Activated CD4-positive, alpha-beta T cell treated with anti-CD3 and anti-CD28 coated beads, Interleukin-2, amount 10 ng/mL, durations not matched to agents 7 days and 5 days (primary cell): ENCODE measurements around the gene GRM3. TPM values are rescaled to one million over a fixed set of nuclear protein-coding genes. Genes with fewer than 3 reads are reported as not detected.

ENCODE experiments used
- CTCF ChIA-PET: fragments of 350-600 bp; sonication (Branson Sonifier 250); formaldehyde crosslinking; loops from one replicate; lab custom pipeline; 2021; ENCODE audit warnings: antibody characterized with exemption; lab: Charles Lee
- POLR2A ChIA-PET: fragments of 350-600 bp; sonication (Branson Sonifier 250); formaldehyde crosslinking; loops from one replicate; lab custom pipeline; 2021; ENCODE audit warnings: antibody characterized with exemption; lab: Charles Lee
- DNase-seq: peaks from one replicate; pipeline ENCODE4 v3.0.0-alpha.2; 2020
- H3K27ac Mint-ChIP-seq: one replicate; pipeline ENCODE4 v1.8.0; 2021; ENCODE audit warnings: mild to moderate bottlenecking, moderate library complexity, mixed read lengths
- H3K27me3 Mint-ChIP-seq: one replicate; pipeline ENCODE4 v1.8.0; 2021; ENCODE audit warnings: mixed read lengths
- H3K36me3 Mint-ChIP-seq: one replicate; pipeline ENCODE4 v1.8.0; 2021; ENCODE audit warnings: low read depth, mixed read lengths
- H3K4me1 Mint-ChIP-seq: one replicate; pipeline ENCODE4 v1.8.0; 2021; ENCODE audit warnings: mixed read lengths
- H3K4me3 Mint-ChIP-seq: one replicate; pipeline ENCODE4 v1.8.0; 2021; ENCODE audit warnings: mild to moderate bottlenecking, moderate library complexity, mixed read lengths
- H3K9me3 Mint-ChIP-seq: one replicate; pipeline ENCODE4 v1.8.0; 2021; ENCODE audit warnings: mixed read lengths
- total RNA-seq, 2 experiments: library from RNA; stranded (reverse); gene quantifications; one replicate each; pipeline ENCODE4 v1.2.3, GENCODE V29; 2021

The GRM3 gene
- total RNA-seq, 2 experiments from 2014 or later: not detected

- Mint-ChIP-seq H3K27me3 (no peaks in the 10 kb centered on the region), H3K9me3 (no peaks in the 10 kb centered on the region), H3K36me3 (no peaks in the 10 kb centered on the region), H3K4me3 (no peak overlapping the region), H3K4me1 (no peaks in the 10 kb centered on the region), H3K27ac (no peak overlapping the region)
- DNase-seq: no peak
- ChIA-PET POLR2A (no interaction called here), CTCF (no interaction called here)
Observed at GRCh38 chr7:86826948-86827347, 183.2 kb downstream of the GRM3 start.

GRCh38 chr7:86833360-86833759, 189.7 kb downstream of the GRM3 start:
- no peaks in the 10 kb centered on the region for H3K9me3 Mint-ChIP-seq
- H3K4me1 Mint-ChIP-seq: no peaks in the 10 kb centered on the region
- no peak for DNase-seq
- H3K27me3 Mint-ChIP-seq: no peaks in the 10 kb centered on the region
- ChIA-PET POLR2A (no interaction called here), CTCF (no interaction called here)
- no peak overlapping the region for H3K27ac Mint-ChIP-seq
- H3K36me3 Mint-ChIP-seq: no peaks in the 10 kb centered on the region
- no peak overlapping the region for H3K4me3 Mint-ChIP-seq

GRCh38 chr7:86837235-86837634, 193.5 kb downstream of the GRM3 start:
- H3K36me3 Mint-ChIP-seq: no peaks in the 10 kb centered on the region

GRCh38 chr7:86844608-86845007, 200.9 kb downstream of the GRM3 start:
- POLR2A ChIA-PET: no interaction called here

More at GRCh38 chr7:86837235-86837634, 193.5 kb downstream of the GRM3 start:
- ChIA-PET POLR2A (no interaction called here), CTCF (no interaction called here)
- no peak overlapping the region for H3K27ac Mint-ChIP-seq
- H3K4me1 Mint-ChIP-seq: no peaks in the 10 kb centered on the region
- H3K4me3 Mint-ChIP-seq: no peak overlapping the region
- no peak for DNase-seq
- H3K27me3 Mint-ChIP-seq: no peaks in the 10 kb centered on the region
- no peaks in the 10 kb centered on the region for H3K9me3 Mint-ChIP-seq

GRCh38 chr7:86846494-86847190, 202.9 kb downstream of the GRM3 start:
- Mint-ChIP-seq H3K27me3 (no peaks in the 10 kb centered on the region), H3K4me3 (no peak overlapping the region), H3K36me3 (no peaks in the 10 kb centered on the region), H3K27ac (no peak overlapping the region), H3K4me1 (no peaks in the 10 kb centered on the region), H3K9me3 (no peaks in the 10 kb centered on the region)
- CTCF ChIA-PET: no interaction called here
- POLR2A ChIA-PET: no interaction called here
- no peak for DNase-seq

More at GRCh38 chr7:86844608-86845007, 200.9 kb downstream of the GRM3 start:
- CTCF ChIA-PET: no interaction called here
- no peak for DNase-seq
- no peaks in the 10 kb centered on the region for H3K9me3 Mint-ChIP-seq
- H3K4me3 Mint-ChIP-seq: no peak overlapping the region
- no peaks in the 10 kb centered on the region for H3K27me3 Mint-ChIP-seq
- H3K27ac Mint-ChIP-seq: no peak overlapping the region
- no peaks in the 10 kb centered on the region for H3K4me1 Mint-ChIP-seq
- H3K36me3 Mint-ChIP-seq: no peaks in the 10 kb centered on the region

- H3K4me1 Mint-ChIP-seq: no peaks in the 10 kb centered on the region
- CTCF ChIA-PET: no interaction called here
Observed at GRCh38 chr7:86848226-86848625, 204.5 kb downstream of the GRM3 start.

GRCh38 chr7:86851566-86851965, 207.9 kb downstream of the GRM3 start:
- POLR2A ChIA-PET: no interaction called here
- no peaks in the 10 kb centered on the region for H3K4me1 Mint-ChIP-seq
- CTCF ChIA-PET: no interaction called here
- DNase-seq: no peak
- no peaks in the 10 kb centered on the region for H3K36me3 Mint-ChIP-seq
- no peaks in the 10 kb centered on the region for H3K9me3 Mint-ChIP-seq
- no peaks in the 10 kb centered on the region for H3K27me3 Mint-ChIP-seq
- H3K27ac Mint-ChIP-seq: no peak overlapping the region
- no peak overlapping the region for H3K4me3 Mint-ChIP-seq

More at GRCh38 chr7:86848226-86848625, 204.5 kb downstream of the GRM3 start:
- Mint-ChIP-seq H3K4me3 (no peak overlapping the region), H3K9me3 (no peaks in the 10 kb centered on the region), H3K27me3 (no peaks in the 10 kb centered on the region), H3K27ac (no peak overlapping the region), H3K36me3 (no peaks in the 10 kb centered on the region)
- DNase-seq: no peak
- POLR2A ChIA-PET: no interaction called here

GRCh38 chr7:86863452-86863851, 219.7 kb downstream of the GRM3 start:
- Mint-ChIP-seq H3K36me3 (no peaks in the 10 kb centered on the region), H3K4me1 (no peaks in the 10 kb centered on the region), H3K9me3 (no peaks in the 10 kb centered on the region), H3K4me3 (no peak overlapping the region), H3K27me3 (no peaks in the 10 kb centered on the region), H3K27ac (no peak overlapping the region)
- POLR2A ChIA-PET: no interaction called here
- DNase-seq: no peak
- CTCF ChIA-PET: interaction anchor here (0.6 kb wide), 1 partner anchor 27 kb away, joined by 3 read pairs; no protein-coding TSS in a partner anchor

- Mint-ChIP-seq H3K27ac (no peak overlapping the region), H3K4me1 (no peaks in the 10 kb centered on the region), H3K4me3 (no peak overlapping the region), H3K36me3 (no peaks in the 10 kb centered on the region), H3K27me3 (no peaks in the 10 kb centered on the region), H3K9me3 (peaks cover 3% of the 10 kb centered on the region)
- ChIA-PET POLR2A (no interaction called here), CTCF (no interaction called here)
- no peak for DNase-seq
Observed at GRCh38 chr7:86867163-86867762, 223.6 kb downstream of the GRM3 start.

GRCh38 chr7:86876146-86876545, 232.4 kb downstream of the GRM3 start:
- ChIA-PET CTCF (no interaction called here), POLR2A (no interaction called here)
- no peaks in the 10 kb centered on the region for H3K9me3 Mint-ChIP-seq
- H3K36me3 Mint-ChIP-seq: no peaks in the 10 kb centered on the region
- no peaks in the 10 kb centered on the region for H3K4me1 Mint-ChIP-seq
- no peak for DNase-seq
- no peak overlapping the region for H3K4me3 Mint-ChIP-seq
- H3K27ac Mint-ChIP-seq: no peak overlapping the region
- H3K27me3 Mint-ChIP-seq: no peaks in the 10 kb centered on the region

GRCh38 chr7:86884152-86884551, 240.4 kb downstream of the GRM3 start:
- no peaks in the 10 kb centered on the region for H3K9me3 Mint-ChIP-seq
- CTCF ChIA-PET: no interaction called here

GRCh38 chr7:86889501-86889900, 245.8 kb downstream of the GRM3 start:
- no peaks in the 10 kb centered on the region for H3K4me1 Mint-ChIP-seq
- POLR2A ChIA-PET: no interaction called here
- no peaks in the 10 kb centered on the region for H3K36me3 Mint-ChIP-seq
- no peaks in the 10 kb centered on the region for H3K27me3 Mint-ChIP-seq
- no peak overlapping the region for H3K27ac Mint-ChIP-seq
- H3K4me3 Mint-ChIP-seq: no peak overlapping the region
- CTCF ChIA-PET: interaction anchor here (0.6 kb wide), 1 partner anchor 53 kb away, joined by 3 read pairs; no protein-coding TSS in a partner anchor
- no peaks in the 10 kb centered on the region for H3K9me3 Mint-ChIP-seq
- DNase-seq: no peak

More at GRCh38 chr7:86884152-86884551, 240.4 kb downstream of the GRM3 start:
- H3K27me3 Mint-ChIP-seq: no peaks in the 10 kb centered on the region
- POLR2A ChIA-PET: no interaction called here
- no peak overlapping the region for H3K27ac Mint-ChIP-seq
- no peak overlapping the region for H3K4me3 Mint-ChIP-seq
- no peaks in the 10 kb centered on the region for H3K4me1 Mint-ChIP-seq
- H3K36me3 Mint-ChIP-seq: no peaks in the 10 kb centered on the region
- DNase-seq: no peak

- ChIA-PET POLR2A (no interaction called here), CTCF (no interaction called here)
- H3K4me3 Mint-ChIP-seq: no peak overlapping the region
- H3K27ac Mint-ChIP-seq: no peak overlapping the region
- H3K36me3 Mint-ChIP-seq: no peaks in the 10 kb centered on the region
- H3K4me1 Mint-ChIP-seq: no peaks in the 10 kb centered on the region
- DNase-seq: no peak
- H3K9me3 Mint-ChIP-seq: no peaks in the 10 kb centered on the region
- peaks cover 6% of the 10 kb centered on the region for H3K27me3 Mint-ChIP-seq
Observed at GRCh38 chr7:86898171-86898570, 254.5 kb downstream of the GRM3 start.
